ENCODE data around the gene C16orf86. TPM values are rescaled to one million over a fixed set of nuclear protein-coding genes. Genes with fewer than 3 reads are reported as not detected.

C16orf86 gene
- total RNA-seq, 8 experiments from 2014 or later: 1.9 to 4.9 (median 2.9) TPM

DNA sequence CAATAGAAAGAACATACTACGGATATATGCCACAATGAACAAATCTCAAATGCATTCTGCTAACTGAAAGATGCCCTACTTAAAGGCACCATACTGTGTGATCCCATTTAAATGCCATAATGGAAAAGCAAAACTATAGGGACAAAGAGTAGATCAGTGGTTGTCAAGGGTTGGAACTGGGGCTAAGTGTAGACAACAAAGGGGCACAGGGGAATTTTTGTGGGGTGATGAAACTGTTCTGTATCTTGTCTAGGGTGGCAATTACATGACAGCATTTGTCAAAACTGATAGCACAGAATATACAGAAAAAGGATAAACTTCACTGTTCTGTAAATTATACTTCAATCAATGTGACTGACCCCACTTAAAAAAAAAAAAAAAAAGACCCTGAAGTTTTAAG is 34.8 kb downstream of the C16orf86 start:
- Histone ChIP-seq H3K27ac (no peak overlapping the region), H3K4me1 (replicated peaks in 1 of 2) (no peaks in the 10 kb centered on the region), H3K4me3 (no peak overlapping the region)
- in situ Hi-C loops (cut with MboI; ENCODE audit: low pct_unique_long_range_greater_than_20kb in 2 of 9, low sequenced_read_pairs in 9 of 9, unreplicated experiment in 9 of 9): no loop called here
- WGBS, 10 experiments: 86 to 100% (median 100%) methylated on average over 1 of the region's 1 CpG; no CpG with 5 or more reads in 3 of the 10 experiments
- ATAC-seq (replicated peaks in 6 of 8): no peak

DNA sequence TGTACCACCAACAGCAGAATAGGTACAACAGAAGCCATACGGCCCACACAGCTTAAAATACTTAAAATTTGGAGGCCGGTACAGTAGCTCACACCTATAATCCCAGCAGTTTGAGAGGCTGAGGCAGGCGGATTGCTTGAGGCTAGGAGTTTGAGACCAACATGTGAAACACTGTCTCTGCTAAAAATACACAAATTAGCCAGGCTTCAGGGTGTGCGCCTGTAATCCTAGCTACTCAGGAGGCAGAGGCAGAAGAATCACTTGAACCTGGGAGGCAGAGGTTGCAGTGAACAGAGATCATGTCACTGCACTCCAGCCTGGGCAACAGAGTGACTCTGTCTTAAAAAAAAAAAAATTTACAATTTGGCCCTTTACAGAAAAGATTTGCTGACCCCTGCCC is 35.5 kb downstream of the C16orf86 start:
- in situ Hi-C loops (cut with MboI; ENCODE audit: low pct_unique_long_range_greater_than_20kb in 2 of 9, low sequenced_read_pairs in 9 of 9, unreplicated experiment in 9 of 9): no loop called here
- no peak overlapping the region for H3K27ac ChIP-seq
- ATAC-seq (replicated peaks in 6 of 8): no peak
- H3K4me1 ChIP-seq (replicated peaks in 1 of 2): no peaks in the 10 kb centered on the region
- 14 to 100% (median 90%) methylated on average over 1 to 4 of the region's 4 CpGs; no CpG with 5 or more reads in 3 of the 10 experiments for WGBS, 10 experiments
- H3K4me3 ChIP-seq: no peak overlapping the region

DNA sequence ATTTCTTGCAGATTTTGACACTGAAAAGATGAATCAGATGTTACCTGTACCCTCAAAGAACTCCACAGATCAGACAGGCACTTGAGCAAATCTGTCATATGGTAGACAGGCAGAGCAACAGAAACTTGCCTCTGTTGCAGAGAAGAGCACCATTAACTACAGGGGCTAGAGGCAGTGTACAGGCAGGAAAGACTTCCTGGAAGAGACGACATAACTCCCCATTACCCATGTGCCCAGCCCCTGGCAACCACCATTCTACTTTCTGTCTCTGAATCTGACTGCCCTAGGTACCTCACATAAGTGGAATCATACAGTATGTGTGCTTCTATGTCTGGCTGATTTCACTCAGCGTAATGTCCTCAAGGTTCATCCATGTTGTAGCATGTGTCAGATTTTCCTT is 37.0 kb downstream of the C16orf86 start:
- in situ Hi-C loops (cut with MboI; ENCODE audit: low pct_unique_long_range_greater_than_20kb in 2 of 9, low sequenced_read_pairs in 9 of 9, unreplicated experiment in 9 of 9): no loop called here
- WGBS, 10 experiments: 0 to 100% (median 86%) methylated on average over 1 to 2 of the region's 2 CpGs; no CpG with 5 or more reads in 4 of the 10 experiments
- H3K27ac ChIP-seq: no peak overlapping the region
- peak in 1 of 8 experiments; percentile 17 for ATAC-seq (replicated peaks in 6 of 8)
- H3K4me3 ChIP-seq: no peak overlapping the region
- H3K4me1 ChIP-seq (replicated peaks in 1 of 2): no peaks in the 10 kb centered on the region

DNA sequence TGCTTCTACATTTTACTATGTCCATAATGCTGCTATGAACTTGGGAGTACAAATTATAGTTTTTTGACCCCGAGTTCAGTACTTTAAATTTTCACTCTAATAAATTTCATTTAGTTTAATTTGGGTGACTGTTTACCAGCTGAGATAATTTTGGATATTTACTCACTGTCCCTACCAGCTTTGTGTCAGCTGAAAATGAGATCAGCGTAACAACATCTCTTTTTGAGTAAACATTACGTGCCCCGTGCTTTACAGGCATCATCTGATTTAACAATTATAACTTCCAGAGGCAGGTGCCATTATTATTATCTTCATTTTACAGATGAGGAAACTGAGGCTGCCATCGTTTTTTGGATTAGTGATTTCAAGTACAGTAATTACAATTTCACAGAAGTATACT is 37.5 kb downstream of the C16orf86 start:
- H3K4me1 ChIP-seq (replicated peaks in 1 of 2): no peaks in the 10 kb centered on the region
- H3K4me3 ChIP-seq: no peak overlapping the region
- ATAC-seq (replicated peaks in 6 of 8): no peak
- in situ Hi-C loops (cut with MboI; ENCODE audit: low pct_unique_long_range_greater_than_20kb in 2 of 9, low sequenced_read_pairs in 9 of 9, unreplicated experiment in 9 of 9): no loop called here
- H3K27ac ChIP-seq: no peak overlapping the region
- WGBS, 10 experiments: 76 to 98% (median 89%) methylated on average over 2 to 5 of the region's 5 CpGs

DNA sequence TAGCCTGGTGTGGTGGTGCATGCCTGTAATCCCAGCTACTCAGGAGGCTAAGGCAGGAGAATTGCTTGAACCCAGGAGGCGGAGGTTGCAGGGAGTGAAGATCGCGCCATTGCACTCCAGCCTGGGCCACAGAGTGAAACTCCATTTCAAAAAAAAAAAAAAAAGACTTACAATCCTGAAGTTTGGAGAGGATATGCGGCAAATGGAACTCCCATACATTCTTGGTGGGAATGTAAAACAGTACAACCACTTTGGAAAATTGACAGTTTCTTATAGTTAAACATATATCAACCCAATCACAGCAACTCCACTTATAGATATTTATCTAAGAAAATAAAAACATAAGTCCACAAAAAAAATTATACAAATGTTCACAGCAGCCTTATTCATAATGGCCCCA is 40.6 kb downstream of the C16orf86 start:
- no peak overlapping the region for H3K27ac ChIP-seq
- H3K4me1 ChIP-seq (replicated peaks in 1 of 2): no peaks in the 10 kb centered on the region
- WGBS, 10 experiments: 90 to 100% (median 100%) methylated on average over 1 to 4 of the region's 4 CpGs; no CpG with 5 or more reads in 1 of the 10 experiments
- no peak overlapping the region for H3K4me3 ChIP-seq
- ATAC-seq (replicated peaks in 6 of 8): no peak
- in situ Hi-C loops (cut with MboI; ENCODE audit: low pct_unique_long_range_greater_than_20kb in 2 of 9, low sequenced_read_pairs in 9 of 9, unreplicated experiment in 9 of 9): no loop called here

DNA sequence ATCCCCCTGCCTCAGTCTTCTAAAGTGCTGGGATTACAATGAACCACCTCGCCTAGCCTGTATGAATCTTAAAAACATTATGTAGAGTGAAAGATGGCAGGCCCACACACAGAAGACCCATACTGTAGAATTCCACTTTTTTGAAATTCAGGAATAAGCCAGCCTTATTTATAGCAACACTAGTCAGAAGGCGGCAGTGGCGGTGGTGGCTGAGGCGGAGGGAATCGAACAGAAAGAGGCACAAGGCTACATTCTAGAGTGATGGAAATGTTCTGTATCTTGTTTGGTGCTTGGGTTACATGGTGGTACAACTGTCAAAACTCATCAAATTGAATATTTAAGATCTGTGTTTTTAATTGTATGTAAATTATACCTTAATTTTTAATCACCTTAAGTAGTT is 41.2 kb downstream of the C16orf86 start:
- no peak for ATAC-seq (replicated peaks in 6 of 8)
- no peak overlapping the region for H3K4me3 ChIP-seq
- no peaks in the 10 kb centered on the region for H3K4me1 ChIP-seq (replicated peaks in 1 of 2)
- in situ Hi-C loops (cut with MboI; ENCODE audit: low pct_unique_long_range_greater_than_20kb in 2 of 9, low sequenced_read_pairs in 9 of 9, unreplicated experiment in 9 of 9): no loop called here
- 85 to 100% (median 100%) methylated on average over 1 to 4 of the region's 5 CpGs; no CpG with 5 or more reads in 3 of the 10 experiments for WGBS, 10 experiments
- H3K27ac ChIP-seq: no peak overlapping the region

DNA sequence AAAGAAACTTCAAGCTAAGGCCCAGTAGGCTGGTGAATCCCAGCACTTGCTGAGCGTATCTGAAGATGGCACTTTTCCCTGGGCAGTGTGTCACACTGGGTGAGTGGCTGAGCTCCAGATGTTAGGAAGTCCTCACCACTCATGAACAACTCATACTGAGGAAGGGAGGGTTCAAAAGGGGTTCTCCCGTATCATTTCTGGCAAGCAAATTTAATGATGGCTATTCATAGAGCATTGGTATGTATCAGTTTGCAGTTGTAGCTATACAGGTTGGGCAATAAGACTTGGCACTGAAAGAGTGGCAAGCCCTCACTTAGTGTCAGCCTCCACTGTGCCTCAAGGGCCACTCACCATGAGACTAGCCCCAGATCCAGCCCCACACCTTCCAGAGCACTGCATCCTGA is 41.8 kb downstream of the C16orf86 start:
- H3K4me3 ChIP-seq: no peak overlapping the region
- no peaks in the 10 kb centered on the region for H3K4me1 ChIP-seq (replicated peaks in 1 of 2)
- in situ Hi-C loops (cut with MboI; ENCODE audit: low pct_unique_long_range_greater_than_20kb in 2 of 9, low sequenced_read_pairs in 9 of 9, unreplicated experiment in 9 of 9): no loop called here
- no peak overlapping the region for H3K27ac ChIP-seq
- ATAC-seq (replicated peaks in 6 of 8): peak in 1 of 8 experiments; percentile 50
- 28 to 100% (median 67%) methylated on average over 1 to 2 of the region's 2 CpGs; no CpG with 5 or more reads in 3 of the 10 experiments for WGBS, 10 experiments

DNA sequence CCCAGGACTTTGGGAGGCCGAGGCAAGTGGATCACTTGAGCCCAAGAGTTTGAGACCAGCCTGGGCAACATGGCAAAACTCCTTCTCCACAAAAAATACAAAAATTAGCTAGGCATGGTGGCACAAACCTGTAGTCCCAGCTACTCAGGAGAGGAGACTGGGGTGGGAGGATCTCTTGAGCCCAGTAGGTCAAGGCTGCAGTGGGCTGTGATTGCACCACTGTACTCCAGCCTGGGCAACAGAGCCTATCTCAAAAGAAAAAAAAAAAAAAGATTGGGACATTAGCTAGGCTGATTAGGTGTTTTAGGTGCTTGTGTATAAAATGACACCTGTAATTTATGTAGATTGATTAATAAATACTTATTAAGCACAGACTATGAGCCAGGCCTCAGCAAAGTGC is 42.4 kb downstream of the C16orf86 start:
- ATAC-seq (replicated peaks in 6 of 8): no peak
- Histone ChIP-seq H3K4me1 (replicated peaks in 1 of 2) (no peaks in the 10 kb centered on the region), H3K4me3 (no peak overlapping the region), H3K27ac (no peak overlapping the region)
- in situ Hi-C loops (cut with MboI; ENCODE audit: low pct_unique_long_range_greater_than_20kb in 2 of 9, low sequenced_read_pairs in 9 of 9, unreplicated experiment in 9 of 9): no loop called here
- WGBS, 10 experiments: 86 to 100% (median 100%) methylated on average over 1 of the region's 1 CpG; no CpG with 5 or more reads in 6 of the 10 experiments

DNA sequence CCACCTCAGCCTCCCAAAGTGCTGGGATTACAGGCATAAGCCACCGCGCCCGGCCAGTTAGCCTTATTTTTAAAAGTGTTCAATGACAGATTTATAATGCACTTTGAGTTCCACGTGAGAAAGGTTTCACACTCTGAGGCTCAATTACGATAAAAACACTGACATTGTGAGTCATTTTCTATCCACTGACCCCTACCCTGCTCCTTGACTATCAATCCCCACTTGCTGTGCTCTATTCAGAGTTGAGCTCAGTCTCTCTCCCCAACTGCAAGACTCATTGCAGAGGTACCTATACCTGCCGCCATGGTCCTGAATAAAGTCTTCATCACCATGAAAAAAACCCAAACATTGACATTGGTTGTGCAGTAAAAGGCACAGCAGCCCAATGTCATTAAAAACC is 44.0 kb downstream of the C16orf86 start:
- Histone ChIP-seq H3K4me3 (no peak overlapping the region), H3K27ac (no peak overlapping the region), H3K4me1 (replicated peaks in 1 of 2) (no peaks in the 10 kb centered on the region)
- in situ Hi-C loops (cut with MboI; ENCODE audit: low pct_unique_long_range_greater_than_20kb in 2 of 9, low sequenced_read_pairs in 9 of 9, unreplicated experiment in 9 of 9): no loop called here
- ATAC-seq (replicated peaks in 6 of 8): peak in 3 of 8 experiments; percentile 32 to 61 (median 55)
- WGBS, 10 experiments: 40 to 100% (median 80%) methylated on average over 1 to 5 of the region's 6 CpGs; no CpG with 5 or more reads in 3 of the 10 experiments

DNA sequence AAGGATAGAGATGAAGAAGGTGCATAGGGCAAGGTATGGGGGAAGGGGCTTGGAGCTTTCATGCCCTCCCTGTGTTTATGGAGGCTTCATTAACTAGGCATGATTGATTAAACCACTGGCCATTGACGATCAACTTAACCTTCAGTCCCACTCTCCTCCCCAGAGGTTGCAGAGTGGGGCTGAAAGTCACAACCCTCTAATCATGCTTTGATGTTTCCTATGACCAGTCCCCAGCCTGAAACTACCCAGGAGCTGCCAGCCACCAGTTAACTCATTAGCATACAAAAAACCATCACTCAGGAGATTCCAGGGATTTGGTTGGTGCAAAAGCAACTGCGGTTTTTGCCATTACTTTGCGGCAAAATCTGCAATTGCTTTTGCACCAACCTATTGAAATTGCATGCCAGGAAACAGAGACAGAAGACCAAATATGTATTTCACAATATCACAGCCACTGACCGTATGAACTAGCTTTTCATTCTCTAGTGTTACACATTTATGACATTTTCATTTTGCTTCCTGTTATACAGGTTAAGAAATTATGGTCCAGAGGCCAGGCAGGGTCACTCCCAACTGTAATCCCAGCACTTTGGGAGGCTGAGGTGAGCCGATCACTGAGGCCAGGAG is 47.1 kb downstream of the C16orf86 start:
- WGBS, 10 experiments: 62 to 100% (median 94%) methylated on average over 2 to 5 of the region's 5 CpGs; no CpG with 5 or more reads in 3 of the 10 experiments
- no peak for ATAC-seq (replicated peaks in 6 of 8)
- Histone ChIP-seq H3K4me1 (replicated peaks in 1 of 2) (peaks cover 0 to 10% of the 10 kb centered on the region in 2 donors), H3K27ac (no peak overlapping the region), H3K4me3 (no peak overlapping the region)
- in situ Hi-C loops (cut with MboI; ENCODE audit: low pct_unique_long_range_greater_than_20kb in 2 of 9, low sequenced_read_pairs in 9 of 9, unreplicated experiment in 9 of 9): no loop called here

DNA sequence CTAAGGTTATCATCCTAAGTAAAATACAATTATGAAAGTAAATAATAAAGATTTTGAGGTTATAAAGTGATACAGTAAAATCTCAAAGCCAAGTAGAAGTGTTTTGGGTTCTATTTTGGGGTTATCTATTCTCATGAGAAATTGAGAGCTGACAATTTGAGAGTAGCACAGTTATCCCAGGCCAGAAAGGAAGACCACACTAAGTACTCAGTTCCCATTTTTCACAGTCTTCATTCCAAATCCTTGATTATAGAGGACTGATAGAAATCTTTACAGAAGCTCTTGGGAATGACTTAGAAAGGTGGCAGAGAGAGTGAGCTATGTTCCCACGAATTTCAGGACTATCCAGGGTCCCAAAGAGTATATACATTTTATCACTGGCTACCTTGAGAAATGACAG is 47.9 kb downstream of the C16orf86 start:
- H3K4me1 ChIP-seq (replicated peaks in 1 of 2): peaks cover 0 to 10% of the 10 kb centered on the region in 2 donors
- H3K27ac ChIP-seq: no peak overlapping the region
- no peak for ATAC-seq (replicated peaks in 6 of 8)
- 71 to 100% (median 88%) methylated on average over 1 of the region's 1 CpG; no CpG with 5 or more reads in 2 of the 10 experiments for WGBS, 10 experiments
- no peak overlapping the region for H3K4me3 ChIP-seq
- in situ Hi-C loops (cut with MboI; ENCODE audit: low pct_unique_long_range_greater_than_20kb in 2 of 9, low sequenced_read_pairs in 9 of 9, unreplicated experiment in 9 of 9): no loop called here

DNA sequence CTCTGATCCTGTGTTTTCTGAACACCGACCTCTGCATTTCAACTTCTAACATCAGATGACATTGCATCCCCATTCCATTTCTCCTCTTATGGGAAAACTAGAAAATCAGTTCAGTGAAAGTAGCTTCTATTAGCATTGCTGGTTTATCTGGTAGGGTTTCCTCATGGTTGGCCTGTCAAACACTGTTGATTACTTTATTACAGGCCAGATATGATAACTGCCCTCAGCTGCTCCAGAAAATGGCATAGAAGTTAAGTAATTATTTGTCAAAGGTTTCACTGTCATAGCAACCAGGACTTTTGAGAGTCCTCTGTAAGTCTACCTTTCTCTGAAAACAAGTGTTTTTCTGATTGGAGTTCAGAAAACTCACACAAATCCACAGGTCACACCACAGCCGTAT is 49.5 kb downstream of the C16orf86 start:
- in situ Hi-C loops (cut with MboI; ENCODE audit: low pct_unique_long_range_greater_than_20kb in 2 of 9, low sequenced_read_pairs in 9 of 9, unreplicated experiment in 9 of 9): no loop called here
- peaks cover 5 to 13% of the 10 kb centered on the region in 2 donors for H3K4me1 ChIP-seq (replicated peaks in 1 of 2)
- ATAC-seq (replicated peaks in 6 of 8): no peak
- 80 to 100% (median 100%) methylated on average over 1 to 2 of the region's 2 CpGs; no CpG with 5 or more reads in 3 of the 10 experiments for WGBS, 10 experiments
- no peak overlapping the region for H3K4me3 ChIP-seq
- no peak overlapping the region for H3K27ac ChIP-seq

All from motor neuron (in vitro differentiated cells).